HG02642 (cell line): ENCODE results near the gene NANS.
"Not testable (repeated sequence)": the region's sequence is repeated elsewhere in the genome, so short reads cannot be mapped to it uniquely, and the experiment has no call there.

Experiments
- ATAC-seq: cut with Tn5 transposase; IDR thresholded peaks from one replicate; pipeline ENCODE4 v1.9.1; 2021; ENCODE audit warnings: mild to moderate bottlenecking; ENCODE audit not compliant: unreplicated experiment, poor library complexity

Gene NANS

GRCh38 chr9:98074115-98074990 is 17.8 kb downstream of the NANS start:
- no peak for ATAC-seq

GRCh38 chr9:98075332-98075805 is 18.8 kb downstream of the NANS start:
- no peak for ATAC-seq

DNA sequence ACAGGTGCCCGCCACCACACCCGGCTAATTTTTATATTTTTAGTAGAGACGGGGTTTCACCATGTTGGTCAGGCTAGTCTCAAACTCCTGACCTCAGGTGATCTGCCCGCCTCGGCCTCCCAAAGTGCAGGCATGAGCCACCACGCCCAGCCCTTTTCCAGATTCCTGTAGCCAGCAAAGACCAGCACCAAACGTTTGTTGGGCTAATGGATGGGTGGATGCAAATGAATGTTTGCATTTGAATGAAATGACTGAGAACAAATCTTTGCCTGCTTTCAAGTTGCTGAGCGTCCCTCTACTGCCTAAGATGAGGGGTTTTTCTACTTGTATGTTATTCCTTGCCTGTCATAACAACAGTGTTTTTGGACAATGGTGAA is 20.0 kb downstream of the NANS start:
- ATAC-seq = not testable (repeated sequence)

DNA sequence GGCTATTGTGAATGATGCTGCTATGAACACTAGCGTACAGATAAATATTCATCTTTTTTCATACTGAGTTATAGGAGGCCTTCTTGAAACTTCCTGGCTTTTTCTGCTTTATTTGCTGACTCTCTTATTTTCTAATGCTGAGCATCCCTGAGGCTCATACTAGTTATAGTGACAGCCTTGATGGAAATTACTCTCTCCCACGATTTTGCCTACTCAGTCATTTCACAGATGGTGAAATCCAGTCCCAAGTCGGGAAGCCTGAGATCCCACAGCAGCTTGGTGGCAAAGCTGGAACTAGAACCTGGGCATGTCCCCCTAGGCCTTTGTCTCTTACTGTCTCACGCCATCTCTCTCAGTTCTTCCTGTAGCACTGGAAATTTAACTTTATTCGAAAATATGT is 22.4 kb downstream of the NANS start:
- no peak for ATAC-seq

DNA sequence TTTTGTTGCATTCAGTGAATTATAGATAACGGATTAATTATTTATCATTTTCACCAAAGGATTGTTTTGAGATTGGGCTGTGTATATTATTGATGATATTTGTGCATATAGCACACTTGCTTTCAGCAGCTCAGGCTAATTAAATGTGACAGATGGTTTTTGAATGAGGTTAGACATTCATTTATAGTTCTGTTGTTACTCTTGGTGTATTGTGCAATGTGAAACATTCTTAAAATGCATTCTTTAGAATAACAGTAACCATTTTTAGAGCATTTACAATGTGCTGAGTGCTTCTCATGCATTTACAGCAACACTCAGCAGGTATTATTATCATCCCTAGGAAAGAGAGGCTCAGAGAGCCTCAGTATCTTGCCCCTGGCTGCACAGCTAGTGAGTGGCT is 23.8 kb downstream of the NANS start:
- no peak for ATAC-seq

GRCh38 chr9:98080780-98081179 is 24.2 kb downstream of the NANS start:
- ATAC-seq = no peak

- ATAC-seq = no peak
These were observed 25.1 kb downstream of the NANS start for GRCh38 chr9:98081477-98082219.

GRCh38 chr9:98083061-98083501 is 26.5 kb downstream of the NANS start:
- no peak for ATAC-seq

GRCh38 chr9:98083566-98084183 is 27.1 kb downstream of the NANS start:
- no peak for ATAC-seq

GRCh38 chr9:98084396-98084795 is 27.9 kb downstream of the NANS start:
- no peak for ATAC-seq

GRCh38 chr9:98085058-98085457 is 28.5 kb downstream of the NANS start:
- no peak for ATAC-seq

GRCh38 chr9:98085944-98086343 is 29.4 kb downstream of the NANS start:
- ATAC-seq = no peak

DNA sequence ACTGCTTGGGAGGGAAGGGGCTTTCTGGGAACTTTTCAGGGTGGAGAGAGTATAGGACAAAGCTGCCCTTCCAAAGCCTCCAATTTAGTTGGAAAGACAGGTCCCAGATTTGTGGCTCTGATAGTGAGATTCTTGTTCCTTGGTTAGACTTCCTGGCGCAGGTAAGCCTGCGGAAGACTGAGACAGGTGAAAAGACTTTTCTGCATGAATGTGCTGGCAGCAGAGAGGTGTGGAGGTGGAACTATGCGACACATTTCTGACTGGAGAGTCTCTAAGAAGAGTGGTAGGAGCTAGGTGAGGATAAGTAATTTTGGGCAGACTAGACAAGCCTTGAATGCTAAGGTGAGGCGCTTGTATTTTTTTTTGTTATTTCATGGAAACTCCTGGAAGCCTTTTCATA is 29.9 kb downstream of the NANS start:
- ATAC-seq = no peak

GRCh38 chr9:98087420-98088354 is 31.2 kb downstream of the NANS start:
- ATAC-seq = no peak

DNA sequence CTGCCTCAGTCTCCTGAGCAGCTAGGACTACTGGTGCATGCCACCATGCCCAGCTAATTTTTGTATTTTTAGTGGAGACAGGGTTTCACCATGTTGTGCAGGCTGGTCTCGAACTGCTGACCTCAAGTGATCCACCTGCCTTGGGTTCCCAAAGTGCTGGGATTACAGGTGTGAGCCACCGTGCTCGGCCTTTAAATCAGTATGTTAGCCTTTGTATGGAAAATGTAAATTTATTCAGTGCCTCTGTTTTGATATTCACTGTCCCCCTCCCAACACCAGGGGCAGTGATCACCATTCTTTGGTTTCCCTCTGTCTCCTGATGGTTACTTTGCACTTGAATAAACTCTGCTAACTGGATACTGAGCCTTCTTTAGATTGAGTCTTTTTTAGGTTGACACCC is 34.1 kb downstream of the NANS start:
- not testable (repeated sequence) for ATAC-seq

GRCh38 chr9:98091735-98092612 is 35.4 kb downstream of the NANS start:
- ATAC-seq = no peak

DNA sequence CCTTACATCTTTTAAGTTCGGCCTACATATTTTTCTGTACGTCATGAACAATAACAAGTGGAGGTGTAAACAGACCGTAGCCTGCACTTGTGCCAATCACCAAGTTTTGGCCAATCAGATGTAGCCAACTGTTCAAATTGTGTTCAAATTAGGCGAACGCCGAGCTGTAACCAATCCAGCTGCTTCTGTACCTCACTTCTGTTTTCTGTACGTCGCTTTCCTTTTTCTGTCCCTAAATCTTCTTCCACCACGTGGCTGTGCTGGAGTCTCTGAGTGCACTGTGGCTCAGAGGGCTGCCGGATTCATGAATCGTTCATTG is 36.0 kb downstream of the NANS start:
- ATAC-seq = no peak

- no peak for ATAC-seq
These were observed 37.8 kb downstream of the NANS start for GRCh38 chr9:98094316-98094715.

DNA sequence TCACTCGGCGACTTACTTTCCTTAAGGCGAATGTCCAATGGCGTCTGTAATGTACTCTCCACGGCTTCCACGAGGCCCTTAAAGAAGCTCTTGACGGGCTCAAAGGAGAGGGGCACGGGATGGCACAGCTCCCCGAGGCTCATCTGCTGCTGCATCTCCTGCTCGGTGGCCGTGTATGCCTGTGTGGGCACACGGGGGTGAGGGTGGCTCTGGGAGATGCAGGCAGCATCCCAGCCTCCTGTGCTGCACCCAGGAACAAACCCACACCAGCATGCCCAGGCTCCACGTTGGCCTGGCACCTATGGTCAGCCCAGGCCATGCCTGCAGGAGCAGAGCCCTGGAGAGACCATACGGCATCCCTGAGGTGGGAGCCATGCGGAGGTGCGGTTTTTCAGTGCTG is 38.3 kb downstream of the NANS start:
- ATAC-seq = no peak
